Measurements from ENCODE around the gene RAB25.

DNA sequence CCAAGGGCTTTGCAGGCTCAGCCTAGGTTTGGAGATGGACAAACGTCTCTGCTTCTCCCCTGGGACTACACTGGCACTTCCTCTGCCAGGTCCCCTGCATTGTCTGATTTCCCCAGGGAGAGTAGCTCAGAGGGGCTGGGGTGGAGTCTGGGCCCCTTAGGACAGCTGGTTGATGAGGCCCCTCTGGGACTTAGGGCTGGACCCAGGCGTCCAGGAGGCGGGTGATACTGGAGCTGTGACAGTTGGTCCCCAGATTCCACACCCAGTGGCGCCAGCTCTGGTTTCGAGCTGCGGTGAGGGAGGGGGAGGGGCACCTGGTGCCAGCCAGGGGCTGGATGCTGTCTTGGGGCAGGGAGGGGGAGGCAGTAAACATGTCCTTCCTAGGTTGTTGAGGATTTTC lies 28.7 kb downstream of the RAB25 start:
- TF ChIP-seq, protein P1, sequence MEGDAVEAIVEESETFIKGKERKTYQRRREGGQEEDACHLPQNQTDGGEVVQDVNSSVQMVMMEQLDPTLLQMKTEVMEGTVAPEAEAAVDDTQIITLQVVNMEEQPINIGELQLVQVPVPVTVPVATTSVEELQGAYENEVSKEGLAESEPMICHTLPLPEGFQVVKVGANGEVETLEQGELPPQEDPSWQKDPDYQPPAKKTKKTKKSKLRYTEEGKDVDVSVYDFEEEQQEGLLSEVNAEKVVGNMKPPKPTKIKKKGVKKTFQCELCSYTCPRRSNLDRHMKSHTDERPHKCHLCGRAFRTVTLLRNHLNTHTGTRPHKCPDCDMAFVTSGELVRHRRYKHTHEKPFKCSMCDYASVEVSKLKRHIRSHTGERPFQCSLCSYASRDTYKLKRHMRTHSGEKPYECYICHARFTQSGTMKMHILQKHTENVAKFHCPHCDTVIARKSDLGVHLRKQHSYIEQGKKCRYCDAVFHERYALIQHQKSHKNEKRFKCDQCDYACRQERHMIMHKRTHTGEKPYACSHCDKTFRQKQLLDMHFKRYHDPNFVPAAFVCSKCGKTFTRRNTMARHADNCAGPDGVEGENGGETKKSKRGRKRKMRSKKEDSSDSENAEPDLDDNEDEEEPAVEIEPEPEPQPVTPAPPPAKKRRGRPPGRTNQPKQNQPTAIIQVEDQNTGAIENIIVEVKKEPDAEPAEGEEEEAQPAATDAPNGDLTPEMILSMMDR (IDR thresholded peaks at IDR 0.05; ENCODE audit: low read depth, low read length, poor library complexity, severe bottlenecking): no peak
- TF ChIP-seq EZH2phosphoT487 (IDR thresholded peaks at IDR 0.05; ENCODE audit: borderline replicate concordance, low read length): no peak

All from DOHH2 (cell line).